Tibial artery (tissue), 4 donors: ENCODE results near the gene CAMTA1.
A peak's percentile ranks its signal among the peaks of the same experiment; 100 is the strongest.

Source experiments
- DNase-seq, 2 donors: peaks; one replicate each; pipeline ENCODE4 v3.0.0-alpha.2; 2019
- H3K27ac ChIP-seq, 2 donors: fragments of 200-600 bp; sonication (generic) in 1 of 2; 1 replicate in 1 of 2; 2 replicates in 1 of 2; pipeline ENCODE4 v1.5.1; 2018 to 2019; ENCODE audit warnings: mild to moderate bottlenecking in 1 of 2
- H3K27me3 ChIP-seq, 2 donors: fragments of 200-600 bp; sonication (generic) in 1 of 2; one replicate each; pipeline versions ENCODE4 v1.5.1 to v1.6.0; 2016 to 2019
- H3K36me3 ChIP-seq, 3 donors: fragments of 200-600 bp; sonication (generic) in 2 of 3; one replicate each; pipeline ENCODE4 v1.5.1; 2016 to 2019; ENCODE audit warnings: mild to moderate bottlenecking in 2 of 3
- H3K4me1 ChIP-seq, 4 donors: fragments of 200-600 bp; sonication (generic) in 2 of 4; 1 replicate in 3 of 4; 2 replicates in 1 of 4; pipeline ENCODE4 v1.5.1; 2016 to 2019
- H3K4me3 ChIP-seq, 2 donors: fragments of 200-600 bp; sonication (generic) in 1 of 2; 1 replicate in 1 of 2; 2 replicates in 1 of 2; pipeline ENCODE4 v1.5.1; 2018 to 2019; ENCODE audit warnings: mild to moderate bottlenecking in 2 of 2
- H3K9me3 ChIP-seq, 3 donors: fragments of 200-600 bp; sonication (generic) in 1 of 3; one replicate each; pipeline ENCODE4 v1.5.1; 2016 to 2019
- intact Hi-C: fragments of 100-400 bp; cut with DNase I; formaldehyde crosslinking; loops from one replicate; pipeline ENCODE4 v1.15.0; 2023; ENCODE audit warnings: low total_unique reads
- TF ChIP-seq, protein P1 (sequence below), 2 experiments: fragments of 200-600 bp in 1 of 2; fragments of 450-650 bp in 1 of 2; IDR thresholded peaks; one replicate each; pipeline ENCODE4 v1.5.1; 2017 to 2019; ENCODE audit warnings: antibody characterized with exemption in 2 of 2, mild to moderate bottlenecking in 1 of 2, moderate library complexity in 1 of 2

CAMTA1 gene

DNA sequence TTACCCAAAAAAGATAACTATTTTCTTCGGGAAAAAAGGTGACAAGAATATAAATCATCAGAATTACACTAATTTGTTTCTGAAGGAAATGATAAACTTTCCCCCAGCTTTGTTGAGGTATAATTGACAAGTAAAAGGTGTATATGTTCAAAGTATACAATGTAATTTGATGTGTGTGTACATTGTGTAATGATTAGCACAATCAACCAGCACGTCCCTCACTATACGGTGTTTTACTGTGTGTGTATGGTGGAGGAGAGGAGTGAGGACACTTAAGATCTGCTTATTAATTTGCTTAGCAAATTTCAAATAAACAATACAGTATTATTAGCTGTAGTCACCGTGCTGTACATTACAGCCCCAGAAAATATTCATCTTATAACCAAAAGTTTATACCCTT, 77.7 kb downstream of the CAMTA1 start:
- Histone ChIP-seq H3K27me3 (no peaks in the 10 kb centered on the region), H3K9me3 (no peaks in the 10 kb centered on the region), H3K4me3 (no peak overlapping the region), H3K4me1 (peaks cover 0 to 71% (median 28%) of the 10 kb centered on the region in 4 donors), H3K27ac (peak overlapping the region; percentile 19 to 68), H3K36me3 (no peaks in the 10 kb centered on the region)
- DNase-seq = no peak
- TF ChIP-seq, protein P1, sequence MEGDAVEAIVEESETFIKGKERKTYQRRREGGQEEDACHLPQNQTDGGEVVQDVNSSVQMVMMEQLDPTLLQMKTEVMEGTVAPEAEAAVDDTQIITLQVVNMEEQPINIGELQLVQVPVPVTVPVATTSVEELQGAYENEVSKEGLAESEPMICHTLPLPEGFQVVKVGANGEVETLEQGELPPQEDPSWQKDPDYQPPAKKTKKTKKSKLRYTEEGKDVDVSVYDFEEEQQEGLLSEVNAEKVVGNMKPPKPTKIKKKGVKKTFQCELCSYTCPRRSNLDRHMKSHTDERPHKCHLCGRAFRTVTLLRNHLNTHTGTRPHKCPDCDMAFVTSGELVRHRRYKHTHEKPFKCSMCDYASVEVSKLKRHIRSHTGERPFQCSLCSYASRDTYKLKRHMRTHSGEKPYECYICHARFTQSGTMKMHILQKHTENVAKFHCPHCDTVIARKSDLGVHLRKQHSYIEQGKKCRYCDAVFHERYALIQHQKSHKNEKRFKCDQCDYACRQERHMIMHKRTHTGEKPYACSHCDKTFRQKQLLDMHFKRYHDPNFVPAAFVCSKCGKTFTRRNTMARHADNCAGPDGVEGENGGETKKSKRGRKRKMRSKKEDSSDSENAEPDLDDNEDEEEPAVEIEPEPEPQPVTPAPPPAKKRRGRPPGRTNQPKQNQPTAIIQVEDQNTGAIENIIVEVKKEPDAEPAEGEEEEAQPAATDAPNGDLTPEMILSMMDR (IDR thresholded peaks at IDR 0.05) = no peak
- intact Hi-C loops = no loop called here

DNA sequence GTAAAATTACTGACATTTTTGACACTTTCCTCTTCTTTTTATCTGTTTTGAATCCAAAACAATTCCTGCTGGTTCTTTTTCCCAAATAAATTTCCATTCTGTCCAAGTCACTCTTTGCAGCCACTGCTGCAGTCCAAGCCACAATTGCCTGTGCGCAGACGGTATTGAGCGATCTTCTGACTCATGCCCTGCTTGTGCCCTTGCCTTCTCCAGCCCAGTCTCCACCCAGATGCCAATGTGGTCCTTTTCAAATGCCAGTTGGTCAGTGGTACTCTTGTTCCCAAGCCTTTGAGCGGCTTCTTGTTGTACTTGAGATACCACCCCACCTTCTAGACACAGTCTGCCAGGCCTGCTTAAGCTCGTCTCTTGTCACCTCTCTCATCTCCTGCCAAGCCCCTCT, 78.9 kb downstream of the CAMTA1 start:
- H3K36me3 ChIP-seq = no peaks in the 10 kb centered on the region
- H3K27ac ChIP-seq = peak overlapping the region; percentile 36 to 37
- TF ChIP-seq, protein P1 (IDR thresholded peaks at IDR 0.05) = no peak

DNA sequence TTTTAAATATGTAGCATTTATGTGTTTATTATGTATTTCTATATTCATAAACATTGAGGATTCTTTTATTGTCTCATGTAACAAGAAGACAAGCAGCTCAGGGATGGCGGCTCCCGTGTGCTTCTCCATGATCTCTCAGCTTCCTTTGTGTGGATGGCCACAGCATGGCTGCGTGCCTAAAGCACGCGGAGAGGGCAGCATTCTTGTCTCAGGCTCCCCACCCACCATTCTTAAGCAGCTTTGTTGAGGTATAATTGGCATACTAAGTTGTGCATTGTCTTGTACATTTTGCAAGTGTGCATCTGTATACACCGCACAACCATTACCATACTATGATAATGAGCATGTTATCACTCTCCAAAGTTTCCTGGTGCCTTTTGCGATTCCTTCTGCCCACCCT, 81.6 kb downstream of the CAMTA1 start:
- Histone ChIP-seq H3K4me1 (peaks cover 0 to 80% (median 46%) of the 10 kb centered on the region in 4 donors), H3K9me3 (no peaks in the 10 kb centered on the region), H3K4me3 (peak overlapping the region in 1 of 2 donors; percentile 1), H3K27ac (peak overlapping the region; percentile 43 to 44), H3K36me3 (no peaks in the 10 kb centered on the region), H3K27me3 (no peaks in the 10 kb centered on the region)
- DNase-seq = no peak
- TF ChIP-seq, protein P1 (IDR thresholded peaks at IDR 0.05) = no peak
- intact Hi-C loops = no loop called here

More for the DNA sequence above, 78.9 kb downstream of the CAMTA1 start:
- no peak for DNase-seq
- Histone ChIP-seq H3K27me3 (no peaks in the 10 kb centered on the region), H3K4me3 (no peak overlapping the region), H3K9me3 (no peaks in the 10 kb centered on the region), H3K4me1 (peaks cover 0 to 80% (median 37%) of the 10 kb centered on the region in 4 donors)
- intact Hi-C loops = no loop called here

DNA sequence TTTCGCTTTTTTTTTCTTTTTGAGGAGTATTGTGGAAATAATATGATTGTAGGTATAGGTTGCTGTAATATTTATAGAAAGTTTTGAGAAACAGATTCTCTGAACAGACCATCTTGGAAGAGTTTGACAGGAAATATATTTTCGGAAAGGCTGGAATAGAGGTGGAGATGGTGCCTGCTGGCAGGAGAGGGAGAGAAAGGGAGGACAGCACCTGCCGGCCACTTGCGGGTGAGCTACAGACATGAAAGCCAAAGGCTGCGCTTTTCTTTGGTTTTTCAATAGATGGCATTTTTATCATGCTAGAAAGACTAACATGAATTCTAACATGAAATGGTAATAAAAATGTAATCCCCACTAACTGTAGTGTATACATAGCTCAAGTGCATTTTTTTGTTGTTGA, 82.1 kb downstream of the CAMTA1 start:
- TF ChIP-seq, protein P1 (IDR thresholded peaks at IDR 0.05) = no peak
- Histone ChIP-seq H3K9me3 (no peaks in the 10 kb centered on the region), H3K36me3 (no peaks in the 10 kb centered on the region), H3K4me3 (no peak overlapping the region), H3K4me1 (peaks cover 0 to 80% (median 47%) of the 10 kb centered on the region in 4 donors), H3K27ac (peak overlapping the region; percentile 43 to 44), H3K27me3 (no peaks in the 10 kb centered on the region)
- no peak for DNase-seq
- intact Hi-C loops = no loop called here

DNA sequence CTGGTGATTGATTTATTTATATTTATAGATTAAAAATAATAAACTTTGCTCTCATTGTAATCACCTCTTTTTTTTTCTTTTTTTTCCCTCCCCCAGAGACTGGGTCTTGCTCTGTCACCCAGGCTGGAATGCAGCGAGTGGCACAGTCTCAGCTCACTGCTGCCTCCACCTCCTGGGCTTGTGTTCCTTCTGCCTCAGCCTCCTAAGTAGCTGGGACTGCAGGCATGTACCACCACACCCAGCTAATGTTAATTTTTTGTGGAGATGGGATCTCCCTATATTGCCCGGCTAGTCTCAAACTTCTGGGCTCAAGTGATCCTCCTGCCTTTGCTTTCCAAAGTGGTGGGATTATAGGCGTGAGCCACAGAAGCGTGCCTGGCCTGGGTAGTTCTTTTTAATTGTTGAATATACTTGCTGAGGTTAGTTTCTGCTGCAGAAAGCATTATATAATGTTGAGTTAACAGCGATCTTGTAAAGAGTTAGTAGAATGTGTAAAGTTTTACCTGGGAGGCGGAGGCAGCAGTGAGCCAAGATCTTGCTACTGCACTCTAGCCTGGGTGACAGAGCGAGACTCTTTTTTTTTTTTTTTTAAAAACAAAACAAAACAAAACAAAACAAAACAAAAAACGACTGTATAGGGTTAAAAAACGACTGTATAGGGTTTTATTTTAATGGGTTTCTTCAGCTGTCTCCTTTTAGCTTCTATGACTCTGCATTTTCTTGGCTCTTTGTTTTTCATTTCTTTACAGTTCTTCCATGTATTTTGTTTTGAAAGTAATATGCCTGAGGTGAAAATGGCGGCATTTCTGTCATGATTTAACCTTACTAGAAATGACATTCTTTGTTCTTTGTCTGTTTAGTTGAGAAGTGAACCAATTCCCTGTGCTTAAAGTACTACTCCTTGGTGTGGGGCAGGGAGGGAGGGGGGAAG, 82.7 kb downstream of the CAMTA1 start:
- Histone ChIP-seq H3K4me1 (peaks cover 0 to 87% (median 52%) of the 10 kb centered on the region in 4 donors), H3K27me3 (no peaks in the 10 kb centered on the region), H3K36me3 (no peaks in the 10 kb centered on the region), H3K9me3 (no peaks in the 10 kb centered on the region), H3K4me3 (peak overlapping the region in 1 of 2 donors; percentile 4), H3K27ac (peak overlapping the region; percentile 43 to 44)
- DNase-seq = no peak
- intact Hi-C loops = no loop called here
- TF ChIP-seq, protein P1 (IDR thresholded peaks at IDR 0.05) = no peak
